CD4-positive, alpha-beta T cell (primary cell): ENCODE data around the gene ELMO1. TPM values are rescaled to one million over a fixed set of nuclear protein-coding genes. Genes with fewer than 3 reads are reported as not detected.

Source experiments
- ATAC-seq: fragments of 200-7000 bp; cut with Tn5 transposase; one replicate; pipeline ENCODE4 v1.10.0; 2022; ENCODE audit warnings: mild to moderate bottlenecking; ENCODE audit not compliant: poor library complexity
- CTCF ChIA-PET: fragments of 350-600 bp; sonication (Branson Sonifier 250); formaldehyde crosslinking; loops from one replicate; lab custom pipeline; 2021; ENCODE audit warnings: antibody characterized with exemption, inconsistent platforms; lab: Charles Lee
- POLR2A ChIA-PET: fragments of 350-600 bp; sonication (Branson Sonifier 250); formaldehyde crosslinking; loops from one replicate; lab custom pipeline; 2021; ENCODE audit warnings: antibody characterized with exemption, inconsistent platforms; lab: Charles Lee
- DNase-seq, 14 experiments: peaks; one replicate each; pipeline ENCODE4 v3.0.0-alpha.2; 2013 to 2020; ENCODE audit warnings: mixed read lengths in 2 of 14
- H3K27ac ChIP-seq, 2 donors: one replicate each; pipeline versions ENCODE4 v1.5.1 to v1.7.0; 2013; ENCODE audit warnings: low read length in 2 of 2, low read depth in 1 of 2, mild to moderate bottlenecking in 1 of 2
- H3K27me3 ChIP-seq, 2 experiments: 1 replicate in 1 of 2; 2 replicates in 1 of 2; pipeline versions ENCODE4 v1.6.1 to v1.7.0; 2013; ENCODE audit warnings: low read length in 2 of 2, control low read depth in 1 of 2, mild to moderate bottlenecking in 1 of 2, moderate library complexity in 1 of 2; ENCODE audit not compliant: insufficient read depth in 2 of 2, control insufficient read depth in 1 of 2
- H3K36me3 ChIP-seq: one replicate; pipeline ENCODE4 v1.6.1; 2013; ENCODE audit warnings: low read length, control low read depth; ENCODE audit not compliant: insufficient read depth
- H3K4me1 ChIP-seq: one replicate; pipeline ENCODE4 v1.6.1; 2013; ENCODE audit warnings: low read length, control low read depth; ENCODE audit not compliant: insufficient read depth
- H3K4me3 ChIP-seq: one replicate; pipeline ENCODE4 v1.5.1; 2013; ENCODE audit warnings: mild to moderate bottlenecking, low read length, moderate library complexity
- H3K9me3 ChIP-seq, 2 experiments: 1 replicate in 1 of 2; 2 replicates in 1 of 2; pipeline versions ENCODE4 v1.6.1 to v1.7.0; 2013; ENCODE audit warnings: low read length in 2 of 2, mild to moderate bottlenecking in 2 of 2, control low read depth in 1 of 2, moderate library complexity in 1 of 2; ENCODE audit not compliant: control insufficient read depth in 1 of 2, insufficient read depth in 1 of 2
- H3K27ac Mint-ChIP-seq: one replicate; pipeline ENCODE4 v1.8.0; 2020; ENCODE audit warnings: mixed read lengths
- H3K27me3 Mint-ChIP-seq: one replicate; pipeline ENCODE4 v1.8.0; 2021; ENCODE audit warnings: mixed read lengths
- H3K36me3 Mint-ChIP-seq: one replicate; pipeline ENCODE4 v1.8.0; 2021; ENCODE audit warnings: low read depth, mixed read lengths
- H3K4me1 Mint-ChIP-seq: one replicate; pipeline ENCODE4 v1.8.0; 2021; ENCODE audit warnings: low read depth, mixed read lengths
- H3K4me3 Mint-ChIP-seq: one replicate; pipeline ENCODE4 v1.8.0; 2020; ENCODE audit warnings: mild to moderate bottlenecking, mixed read lengths
- H3K9me3 Mint-ChIP-seq: one replicate; pipeline ENCODE4 v1.8.0; 2020; ENCODE audit warnings: mixed read lengths
- CTCF ChIP-seq: fragments of 200-600 bp; IDR thresholded peaks from one replicate; pipeline ENCODE4 v1.8.0; 2022; ENCODE audit warnings: antibody characterized with exemption, mild to moderate bottlenecking
- intact Hi-C, 2 experiments: fragments of 100-400 bp; cut with DNase I in 1 of 2; cut with micrococcal nuclease in 1 of 2; formaldehyde crosslinking; loops; one replicate each; pipeline versions ENCODE4 v1.15.1 to v1.9.0; 2023 to 2025; cut with DNase I, micrococcal nuclease
- total RNA-seq, 174 experiments: library from RNA in 2 of 174; stranded (reverse) in 2 of 174; gene quantifications; one replicate each; pipeline ENCODE4 v1.2.3 and lab custom pipeline; 2021 to 2026

The ELMO1 gene
- total RNA-seq, 2 experiments from 2014 or later = 117 to 120 TPM

- Histone ChIP-seq H3K4me1 (no peaks in the 10 kb centered on the region), H3K9me3 (peaks cover 14 to 15% of the 10 kb centered on the region in 2 experiments), H3K4me3 (no peak overlapping the region), H3K36me3 (peaks cover 10% of the 10 kb centered on the region), H3K27ac (no peak overlapping the region), H3K27me3 (no peaks in the 10 kb centered on the region)
- intact Hi-C loops = no loop called here
- no peak for TF ChIP-seq CTCF
- Mint-ChIP-seq H3K36me3 (peaks cover 86% of the 10 kb centered on the region), H3K27ac (no peak overlapping the region), H3K4me1 (peaks cover 16% of the 10 kb centered on the region), H3K9me3 (peaks cover 12% of the 10 kb centered on the region), H3K4me3 (no peak overlapping the region), H3K27me3 (no peaks in the 10 kb centered on the region)
- CTCF ChIA-PET = no interaction called here
- no peak for ATAC-seq
- POLR2A ChIA-PET = no interaction called here
- DNase-seq = no peak
Measured at GRCh38 chr7:37039131-37039749, 409.4 kb downstream of the ELMO1 start.

DNA sequence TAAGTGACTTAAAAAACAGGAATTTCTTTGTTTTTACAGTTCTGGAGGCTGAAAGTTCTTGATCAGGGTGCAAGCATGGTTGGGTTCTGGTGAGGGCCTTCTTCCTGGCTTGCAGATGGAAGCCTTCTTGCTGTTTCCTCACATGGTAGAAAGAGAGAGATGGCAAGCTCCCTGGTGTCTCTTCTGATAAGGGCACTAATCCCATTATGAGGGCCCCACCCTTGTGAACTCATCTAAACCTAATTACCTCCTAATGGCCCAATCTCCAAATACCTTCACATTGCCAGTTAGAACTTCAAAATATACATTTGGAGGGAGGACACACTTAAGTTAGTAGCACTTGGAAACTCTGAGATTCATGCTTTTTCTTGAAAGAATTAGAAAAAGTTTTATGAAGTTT, 410.0 kb downstream of the ELMO1 start:
- Mint-ChIP-seq H3K27me3 (no peaks in the 10 kb centered on the region), H3K4me3 (no peak overlapping the region), H3K4me1 (peaks cover 21% of the 10 kb centered on the region), H3K27ac (no peak overlapping the region), H3K9me3 (peaks cover 12% of the 10 kb centered on the region), H3K36me3 (peaks cover 85% of the 10 kb centered on the region)
- no peaks in the 10 kb centered on the region for H3K27me3 ChIP-seq
- peaks cover 10% of the 10 kb centered on the region for H3K36me3 ChIP-seq
- peaks cover 14 to 15% of the 10 kb centered on the region in 2 experiments for H3K9me3 ChIP-seq
- H3K27ac ChIP-seq = no peak overlapping the region
- no peak for DNase-seq
- no peak for TF ChIP-seq CTCF
- no peaks in the 10 kb centered on the region for H3K4me1 ChIP-seq
- ChIA-PET CTCF (no interaction called here), POLR2A (no interaction called here)
- H3K4me3 ChIP-seq = no peak overlapping the region
- intact Hi-C loops = no loop called here
- ATAC-seq = no peak

GRCh38 chr7:37037286-37037685, 411.4 kb downstream of the ELMO1 start:
- intact Hi-C loops = no loop called here
- ChIA-PET CTCF (no interaction called here), POLR2A (no interaction called here)
- Mint-ChIP-seq H3K4me3 (no peak overlapping the region), H3K27ac (no peak overlapping the region), H3K9me3 (peaks cover 12% of the 10 kb centered on the region), H3K36me3 (peaks cover 87% of the 10 kb centered on the region), H3K27me3 (no peaks in the 10 kb centered on the region), H3K4me1 (peaks cover 30% of the 10 kb centered on the region)
- no peak for TF ChIP-seq CTCF
- Histone ChIP-seq H3K27me3 (no peaks in the 10 kb centered on the region), H3K36me3 (peaks cover 19% of the 10 kb centered on the region), H3K4me3 (no peak overlapping the region), H3K4me1 (no peaks in the 10 kb centered on the region), H3K27ac (no peak overlapping the region), H3K9me3 (peaks cover 11 to 15% of the 10 kb centered on the region in 2 experiments)
- no peak for ATAC-seq
- no peak for DNase-seq
